Parathyroid adenoma (tissue), 2 donors: ENCODE measurements around the gene SYNPO2.

Experiments used
- H2AFZ ChIP-seq: fragments of 300-600 bp; sonication (generic); one replicate; pipeline ENCODE4 v1.7.0; 2017; ENCODE audit warnings: antibody characterized with exemption, mild to moderate bottlenecking
- H3K27ac ChIP-seq: fragments of 300-600 bp; sonication (generic); one replicate; pipeline ENCODE4 v1.7.0; 2017
- H3K27me3 ChIP-seq: fragments of 300-600 bp; sonication (generic); one replicate; pipeline ENCODE4 v1.7.0; 2017; ENCODE audit warnings: low read length; ENCODE audit not compliant: control insufficient read depth, insufficient read depth
- H3K36me3 ChIP-seq: fragments of 300-600 bp; sonication (generic); one replicate; pipeline ENCODE4 v1.7.0; 2017; ENCODE audit warnings: low read length; ENCODE audit not compliant: control insufficient read depth, insufficient read depth
- H3K4me1 ChIP-seq: fragments of 300-600 bp; sonication (generic); one replicate; pipeline ENCODE4 v1.7.0; 2017; ENCODE audit warnings: control low read depth
- H3K4me2 ChIP-seq: fragments of 300-600 bp; sonication (generic); one replicate; pipeline ENCODE4 v1.7.0; 2017; ENCODE audit warnings: low read length
- H3K4me3 ChIP-seq: fragments of 300-600 bp; sonication (generic); one replicate; pipeline ENCODE4 v1.7.0; 2017; ENCODE audit warnings: low read depth, low read length
- H3K79me2 ChIP-seq: fragments of 300-600 bp; sonication (generic); one replicate; pipeline ENCODE4 v1.7.0; 2017; ENCODE audit warnings: control low read depth
- H3K9ac ChIP-seq: fragments of 300-600 bp; sonication (generic); one replicate; pipeline ENCODE4 v1.7.0; 2017; ENCODE audit warnings: mild to moderate bottlenecking
- H3K9me3 ChIP-seq: fragments of 300-600 bp; sonication (generic); one replicate; pipeline ENCODE4 v1.7.0; 2017; ENCODE audit warnings: low read length; ENCODE audit not compliant: control insufficient read depth
- TF ChIP-seq, protein P1 (sequence below): fragments of 300-600 bp; sonication (generic); IDR thresholded peaks from one replicate; pipeline ENCODE4 v1.7.0; 2017; ENCODE audit warnings: antibody characterized with exemption, mild to moderate bottlenecking
- donor health status: primary hyperparathyroidism.

SYNPO2 gene

DNA sequence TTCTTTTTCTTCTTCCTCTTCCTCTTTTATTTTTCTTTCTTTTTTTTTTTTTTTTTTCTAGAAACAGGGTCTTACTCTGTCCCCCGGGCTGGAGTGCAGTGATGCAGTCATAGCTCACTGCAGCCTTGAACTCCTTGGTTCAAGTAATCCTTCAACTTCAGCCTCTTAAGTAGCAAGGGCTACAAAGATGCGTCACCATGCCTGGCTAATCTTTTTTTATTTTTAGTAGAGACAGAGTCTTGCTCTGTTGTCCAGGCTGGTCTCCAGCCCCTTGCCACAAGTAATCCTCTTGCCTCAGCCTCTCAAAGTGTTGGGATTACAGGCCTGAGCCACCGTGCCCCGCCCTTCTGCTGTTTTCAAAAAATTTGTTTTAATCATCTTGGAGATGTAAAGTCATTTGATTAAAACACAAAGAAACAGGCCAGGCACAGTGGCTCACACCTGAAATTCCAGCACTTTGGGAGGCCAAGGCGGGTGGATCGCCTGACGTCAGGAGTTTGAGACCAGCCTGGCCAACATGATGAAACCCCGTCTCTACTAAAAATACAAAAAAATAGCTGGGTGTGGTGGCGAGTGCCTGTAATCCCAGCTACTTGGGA is 28.1 kb downstream of the SYNPO2 start:
- Histone ChIP-seq H3K4me1 (no peaks in the 10 kb centered on the region), H3K9me3 (no peaks in the 10 kb centered on the region), H2AFZ (no peak overlapping the region), H3K79me2 (no peaks in the 10 kb centered on the region), H3K27me3 (no peaks in the 10 kb centered on the region), H3K27ac (no peak overlapping the region), H3K9ac (no peak overlapping the region), H3K4me2 (no peak overlapping the region), H3K36me3 (no peaks in the 10 kb centered on the region), H3K4me3 (no peak overlapping the region)
- TF ChIP-seq, protein P1, sequence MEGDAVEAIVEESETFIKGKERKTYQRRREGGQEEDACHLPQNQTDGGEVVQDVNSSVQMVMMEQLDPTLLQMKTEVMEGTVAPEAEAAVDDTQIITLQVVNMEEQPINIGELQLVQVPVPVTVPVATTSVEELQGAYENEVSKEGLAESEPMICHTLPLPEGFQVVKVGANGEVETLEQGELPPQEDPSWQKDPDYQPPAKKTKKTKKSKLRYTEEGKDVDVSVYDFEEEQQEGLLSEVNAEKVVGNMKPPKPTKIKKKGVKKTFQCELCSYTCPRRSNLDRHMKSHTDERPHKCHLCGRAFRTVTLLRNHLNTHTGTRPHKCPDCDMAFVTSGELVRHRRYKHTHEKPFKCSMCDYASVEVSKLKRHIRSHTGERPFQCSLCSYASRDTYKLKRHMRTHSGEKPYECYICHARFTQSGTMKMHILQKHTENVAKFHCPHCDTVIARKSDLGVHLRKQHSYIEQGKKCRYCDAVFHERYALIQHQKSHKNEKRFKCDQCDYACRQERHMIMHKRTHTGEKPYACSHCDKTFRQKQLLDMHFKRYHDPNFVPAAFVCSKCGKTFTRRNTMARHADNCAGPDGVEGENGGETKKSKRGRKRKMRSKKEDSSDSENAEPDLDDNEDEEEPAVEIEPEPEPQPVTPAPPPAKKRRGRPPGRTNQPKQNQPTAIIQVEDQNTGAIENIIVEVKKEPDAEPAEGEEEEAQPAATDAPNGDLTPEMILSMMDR, result no peak

DNA sequence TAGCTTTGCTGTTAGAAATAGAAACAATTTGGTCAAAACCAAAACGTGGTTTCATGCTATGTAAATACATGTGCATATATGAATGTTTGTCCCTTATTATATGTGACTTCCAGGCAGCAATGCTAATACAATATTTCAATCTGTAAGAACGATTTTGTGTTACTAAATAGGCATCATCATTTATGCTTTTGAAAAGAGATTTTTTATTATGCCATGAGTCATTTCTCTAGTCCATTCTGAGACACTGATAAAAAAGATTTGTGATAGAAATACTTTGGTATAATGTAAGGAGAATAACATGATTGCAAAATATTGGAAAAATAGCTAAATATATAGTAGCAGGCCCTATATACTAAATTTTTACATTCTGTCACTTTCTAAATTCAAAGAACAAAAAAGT is 28.9 kb downstream of the SYNPO2 start:
- Histone ChIP-seq H3K27ac (no peak overlapping the region), H3K4me1 (no peaks in the 10 kb centered on the region), H3K9me3 (no peaks in the 10 kb centered on the region), H3K27me3 (no peaks in the 10 kb centered on the region), H3K4me2 (no peak overlapping the region), H3K9ac (no peak overlapping the region), H2AFZ (no peak overlapping the region), H3K79me2 (no peaks in the 10 kb centered on the region), H3K4me3 (no peak overlapping the region), H3K36me3 (no peaks in the 10 kb centered on the region)
- TF ChIP-seq, protein P1, result no peak

DNA sequence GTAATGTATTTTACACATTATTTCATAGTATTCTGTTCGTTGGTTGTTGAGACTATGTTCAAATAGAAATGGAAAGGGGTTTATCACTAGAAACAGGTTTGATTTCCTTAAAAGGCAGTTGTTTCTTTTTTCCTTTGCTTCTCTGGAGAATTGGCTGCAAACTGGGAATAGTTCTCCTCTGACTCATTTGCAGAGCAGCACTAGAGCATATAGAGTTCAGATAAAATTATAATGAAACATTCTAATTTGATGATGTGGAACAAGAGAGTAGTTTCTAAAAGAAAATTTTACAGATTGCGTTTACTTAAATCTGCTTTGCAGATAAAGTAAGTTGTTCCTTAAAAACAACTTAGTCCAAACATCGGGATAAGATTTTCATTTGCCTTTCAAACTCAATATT is 29.7 kb downstream of the SYNPO2 start:
- Histone ChIP-seq H3K27me3 (no peaks in the 10 kb centered on the region), H3K9ac (no peak overlapping the region), H2AFZ (no peak overlapping the region), H3K27ac (no peak overlapping the region), H3K79me2 (no peaks in the 10 kb centered on the region), H3K9me3 (no peaks in the 10 kb centered on the region), H3K4me3 (no peak overlapping the region), H3K4me1 (no peaks in the 10 kb centered on the region), H3K36me3 (no peaks in the 10 kb centered on the region), H3K4me2 (no peak overlapping the region)
- TF ChIP-seq, protein P1, result no peak

DNA sequence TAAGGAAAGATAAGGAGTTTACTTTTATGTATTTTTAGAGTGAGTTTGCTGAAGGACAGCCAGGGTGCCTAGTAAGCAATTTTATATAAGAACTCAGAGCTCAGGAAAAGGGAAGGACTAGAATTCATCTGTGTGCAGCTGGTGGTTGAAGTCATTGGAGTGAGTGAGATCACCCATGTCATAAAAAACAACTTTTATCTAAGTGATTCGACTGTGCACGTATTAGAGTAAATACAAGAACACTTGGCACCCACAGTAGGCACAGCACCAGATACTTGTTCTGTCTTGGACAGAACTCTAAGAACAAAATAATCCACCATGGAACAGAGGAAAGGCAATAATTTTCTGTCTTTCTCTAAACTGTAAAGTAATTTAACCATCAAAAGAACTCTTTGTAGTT is 31.6 kb downstream of the SYNPO2 start:
- Histone ChIP-seq H3K27ac (no peak overlapping the region), H3K9ac (no peak overlapping the region), H3K9me3 (no peaks in the 10 kb centered on the region), H3K4me3 (no peak overlapping the region), H3K4me1 (no peaks in the 10 kb centered on the region), H2AFZ (no peak overlapping the region), H3K4me2 (no peak overlapping the region), H3K79me2 (no peaks in the 10 kb centered on the region), H3K36me3 (no peaks in the 10 kb centered on the region), H3K27me3 (no peaks in the 10 kb centered on the region)
- TF ChIP-seq, protein P1, result no peak

DNA sequence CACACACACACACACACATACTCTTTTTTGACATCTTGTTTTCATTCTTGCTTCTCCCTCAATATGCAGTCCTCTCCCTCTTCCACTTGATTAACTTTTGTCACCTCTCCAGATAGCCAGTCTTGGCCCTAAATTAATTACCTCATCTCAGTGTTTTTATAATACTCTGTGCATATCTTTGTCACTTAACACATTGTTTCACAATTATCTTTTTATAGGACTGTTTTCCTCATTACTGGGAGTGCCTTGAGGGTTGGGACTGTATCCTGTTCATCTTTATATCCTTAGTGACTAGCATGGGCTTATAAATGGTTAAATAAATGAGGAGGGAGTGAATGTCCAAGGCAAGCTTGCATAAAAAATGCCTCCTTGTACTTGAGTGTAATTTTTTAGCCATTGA is 33.1 kb downstream of the SYNPO2 start:
- TF ChIP-seq, protein P1, result no peak
- H3K27ac ChIP-seq, result no peak overlapping the region

More for the DNA sequence above, 33.1 kb downstream of the SYNPO2 start:
- H3K9ac ChIP-seq, result no peak overlapping the region
- H3K4me2 ChIP-seq, result no peak overlapping the region
- H3K4me1 ChIP-seq, result no peaks in the 10 kb centered on the region
- no peaks in the 10 kb centered on the region for H3K79me2 ChIP-seq
- no peaks in the 10 kb centered on the region for H3K9me3 ChIP-seq
- H3K4me3 ChIP-seq, result no peak overlapping the region
- H3K27me3 ChIP-seq, result no peaks in the 10 kb centered on the region
- no peak overlapping the region for H2AFZ ChIP-seq
- no peaks in the 10 kb centered on the region for H3K36me3 ChIP-seq
